ENCODE data around the gene ADAMTS2. TPM values are rescaled to one million over a fixed set of nuclear protein-coding genes. Genes with fewer than 3 reads are reported as not detected.

The ADAMTS2 gene
- total RNA-seq, 1 donor from 2014 or later = 61.1 TPM

GRCh38 chr5:179371681-179372680 is 26.7 kb upstream of the ADAMTS2 start:
- DNase-seq = peak; percentile 78

GRCh38 chr5:179371121-179371510 is 25.9 kb upstream of the ADAMTS2 start:
- DNase-seq = no peak

- no peak for DNase-seq
These were observed 25.3 kb upstream of the ADAMTS2 start for GRCh38 chr5:179370490-179371120.

- no peak for DNase-seq
These were observed 24.2 kb upstream of the ADAMTS2 start for GRCh38 chr5:179369530-179369884.

- DNase-seq = no peak
These were observed 23.7 kb upstream of the ADAMTS2 start for GRCh38 chr5:179368806-179369529.

GRCh38 chr5:179368126-179368805 is 23.0 kb upstream of the ADAMTS2 start:
- DNase-seq = no peak

GRCh38 chr5:179367491-179367890 is 22.2 kb upstream of the ADAMTS2 start:
- DNase-seq = no peak

- no peak for DNase-seq
These were observed 17.1 kb upstream of the ADAMTS2 start for GRCh38 chr5:179362355-179362754.

GRCh38 chr5:179361037-179361603 is 15.9 kb upstream of the ADAMTS2 start:
- no peak for DNase-seq

- DNase-seq = no peak
These were observed 11.8 kb upstream of the ADAMTS2 start for GRCh38 chr5:179357031-179357430.

GRCh38 chr5:179355976-179356974 is 11.0 kb upstream of the ADAMTS2 start:
- no peak for DNase-seq

- DNase-seq = no peak
These were observed 9.1 kb upstream of the ADAMTS2 start for GRCh38 chr5:179354305-179354882.

- no peak for DNase-seq
These were observed 3.6 kb upstream of the ADAMTS2 start for GRCh38 chr5:179348843-179349242.

GRCh38 chr5:179348011-179348530 is 2.8 kb upstream of the ADAMTS2 start:
- DNase-seq = no peak

- DNase-seq = no peak
These were observed 2.3 kb upstream of the ADAMTS2 start for GRCh38 chr5:179347581-179347980.

GRCh38 chr5:179346875-179347274 is 1.6 kb upstream of the ADAMTS2 start:
- no peak for DNase-seq

- DNase-seq = no peak
These were observed 1.1 kb upstream of the ADAMTS2 start for GRCh38 chr5:179346401-179346800.

GRCh38 chr5:179345183-179345432 is 153 bp downstream of the ADAMTS2 start:
- DNase-seq = no peak

GRCh38 chr5:179344431-179345182 is 654 bp downstream of the ADAMTS2 start:
- DNase-seq = peak; percentile 19

Data from tongue (tissue), 2 donors.